Activated T-cell treated with anti-CD3 and anti-CD28 coated beads, Interleukin-2, amount 50 U/mL, for 4 hours (primary cell): ENCODE results near the gene HMCN1. TPM values are rescaled to one million over a fixed set of nuclear protein-coding genes. Genes with fewer than 3 reads are reported as not detected.

Source experiments
- ATAC-seq, 2 donors: fragments of 200-7000 bp; cut with Tn5 transposase; one replicate each; pipeline ENCODE4 v1.10.0; 2021
- DNase-seq: peaks from one replicate; pipeline ENCODE4 v3.0.0-alpha.2; 2020
- H3K27me3 Mint-ChIP-seq: one replicate; pipeline ENCODE4 v1.8.0; 2021; ENCODE audit warnings: low read depth, mixed read lengths
- H3K36me3 Mint-ChIP-seq: one replicate; pipeline ENCODE4 v1.8.0; 2022; ENCODE audit warnings: mixed read lengths; ENCODE audit not compliant: insufficient read depth
- H3K4me1 Mint-ChIP-seq: one replicate; pipeline ENCODE4 v1.8.0; 2021; ENCODE audit warnings: low read depth, mixed read lengths
- H3K4me3 Mint-ChIP-seq: one replicate; pipeline ENCODE4 v1.8.0; 2021; ENCODE audit warnings: mild to moderate bottlenecking, moderate library complexity, mixed read lengths
- H3K9me3 Mint-ChIP-seq: one replicate; pipeline ENCODE4 v1.8.0; 2021; ENCODE audit warnings: mixed read lengths
- total RNA-seq, 3 donors: library from RNA; stranded (reverse); gene quantifications; one replicate each; pipeline ENCODE4 v1.2.1, GENCODE V29; 2021

The HMCN1 gene
- total RNA-seq, 3 donors from 2014 or later, result under 0.01 to 0.03 (median 0.03) TPM

GRCh38 chr1:185835191-185835590, 101.0 kb downstream of the HMCN1 start:
- ATAC-seq (no peak), DNase-seq (no peak)
- Mint-ChIP-seq H3K4me3 (no peak overlapping the region), H3K9me3 (no peaks in the 10 kb centered on the region), H3K27me3 (peaks cover 6% of the 10 kb centered on the region), H3K36me3 (no peaks in the 10 kb centered on the region), H3K4me1 (no peaks in the 10 kb centered on the region)

- no peaks in the 10 kb centered on the region for H3K4me1 Mint-ChIP-seq
- no peaks in the 10 kb centered on the region for H3K27me3 Mint-ChIP-seq
- H3K9me3 Mint-ChIP-seq, result no peaks in the 10 kb centered on the region
- H3K4me3 Mint-ChIP-seq, result no peak overlapping the region
- DNase-seq (no peak), ATAC-seq (no peak)
- no peaks in the 10 kb centered on the region for H3K36me3 Mint-ChIP-seq
Measured at GRCh38 chr1:185837711-185838110, 103.5 kb downstream of the HMCN1 start.

- DNase-seq (no peak), ATAC-seq (no peak)
- H3K4me3 Mint-ChIP-seq, result no peak overlapping the region
- no peaks in the 10 kb centered on the region for H3K9me3 Mint-ChIP-seq
- H3K36me3 Mint-ChIP-seq, result no peaks in the 10 kb centered on the region
- H3K27me3 Mint-ChIP-seq, result no peaks in the 10 kb centered on the region
- no peaks in the 10 kb centered on the region for H3K4me1 Mint-ChIP-seq
Measured at GRCh38 chr1:185838111-185838510, 103.9 kb downstream of the HMCN1 start.

DNA sequence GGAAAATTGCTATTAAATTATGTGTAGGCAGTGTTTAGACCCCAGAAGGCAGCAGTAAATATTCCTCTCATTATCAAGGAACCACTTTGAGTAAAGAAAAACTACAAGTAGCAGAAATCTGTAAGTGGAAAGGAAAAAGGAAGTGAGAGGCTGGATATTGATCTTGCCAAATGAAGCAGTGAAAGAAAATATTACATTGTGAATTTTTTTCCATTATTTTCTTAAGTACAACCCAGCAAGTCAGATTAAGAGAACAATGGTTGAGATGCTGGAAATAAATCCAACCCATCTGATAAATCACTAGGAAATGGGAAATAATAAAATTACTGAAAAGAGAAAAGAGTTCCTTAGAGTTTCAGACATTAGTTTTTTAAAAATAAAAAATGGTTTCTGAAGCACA, 106.7 kb downstream of the HMCN1 start:
- ATAC-seq, result no peak
- Mint-ChIP-seq H3K4me1 (no peaks in the 10 kb centered on the region), H3K36me3 (no peaks in the 10 kb centered on the region), H3K9me3 (no peaks in the 10 kb centered on the region), H3K27me3 (no peaks in the 10 kb centered on the region), H3K4me3 (no peak overlapping the region)
- DNase-seq, result no peak

GRCh38 chr1:185843297-185843869, 109.2 kb downstream of the HMCN1 start:
- Mint-ChIP-seq H3K36me3 (no peaks in the 10 kb centered on the region), H3K27me3 (no peaks in the 10 kb centered on the region), H3K9me3 (no peaks in the 10 kb centered on the region), H3K4me1 (no peaks in the 10 kb centered on the region), H3K4me3 (no peak overlapping the region)
- DNase-seq (no peak), ATAC-seq (no peak)

- no peaks in the 10 kb centered on the region for H3K4me1 Mint-ChIP-seq
- H3K4me3 Mint-ChIP-seq, result no peak overlapping the region
- DNase-seq (no peak), ATAC-seq (no peak)
- H3K36me3 Mint-ChIP-seq, result no peaks in the 10 kb centered on the region
- H3K27me3 Mint-ChIP-seq, result no peaks in the 10 kb centered on the region
- no peaks in the 10 kb centered on the region for H3K9me3 Mint-ChIP-seq
Measured at GRCh38 chr1:185843986-185844385, 109.8 kb downstream of the HMCN1 start.

GRCh38 chr1:185846672-185847444, 112.7 kb downstream of the HMCN1 start:
- H3K27me3 Mint-ChIP-seq, result no peaks in the 10 kb centered on the region
- no peaks in the 10 kb centered on the region for H3K4me1 Mint-ChIP-seq
- no peak overlapping the region for H3K4me3 Mint-ChIP-seq
- ATAC-seq (no peak), DNase-seq (no peak)
- H3K36me3 Mint-ChIP-seq, result no peaks in the 10 kb centered on the region
- no peaks in the 10 kb centered on the region for H3K9me3 Mint-ChIP-seq

GRCh38 chr1:185849014-185849413, 114.8 kb downstream of the HMCN1 start:
- no peaks in the 10 kb centered on the region for H3K4me1 Mint-ChIP-seq
- no peaks in the 10 kb centered on the region for H3K9me3 Mint-ChIP-seq
- peaks cover 6% of the 10 kb centered on the region for H3K27me3 Mint-ChIP-seq
- ATAC-seq (no peak), DNase-seq (no peak)
- no peak overlapping the region for H3K4me3 Mint-ChIP-seq
- H3K36me3 Mint-ChIP-seq, result no peaks in the 10 kb centered on the region

- no peak for ATAC-seq
- DNase-seq, result no peak
- H3K4me3 Mint-ChIP-seq, result no peak overlapping the region
- H3K9me3 Mint-ChIP-seq, result no peaks in the 10 kb centered on the region
- H3K36me3 Mint-ChIP-seq, result no peaks in the 10 kb centered on the region
- H3K27me3 Mint-ChIP-seq, result peaks cover 6% of the 10 kb centered on the region
- H3K4me1 Mint-ChIP-seq, result no peaks in the 10 kb centered on the region
Measured at GRCh38 chr1:185850366-185850765, 116.2 kb downstream of the HMCN1 start.

- no peaks in the 10 kb centered on the region for H3K36me3 Mint-ChIP-seq
Measured at GRCh38 chr1:185853739-185854138, 119.5 kb downstream of the HMCN1 start.

GRCh38 chr1:185856482-185856881, 122.3 kb downstream of the HMCN1 start:
- H3K27me3 Mint-ChIP-seq, result peaks cover 6% of the 10 kb centered on the region
- H3K9me3 Mint-ChIP-seq, result no peaks in the 10 kb centered on the region
- no peaks in the 10 kb centered on the region for H3K36me3 Mint-ChIP-seq
- no peak overlapping the region for H3K4me3 Mint-ChIP-seq
- ATAC-seq (no peak), DNase-seq (no peak)
- no peaks in the 10 kb centered on the region for H3K4me1 Mint-ChIP-seq

More at GRCh38 chr1:185853739-185854138, 119.5 kb downstream of the HMCN1 start:
- Mint-ChIP-seq H3K4me1 (no peaks in the 10 kb centered on the region), H3K27me3 (peaks cover 6% of the 10 kb centered on the region), H3K4me3 (no peak overlapping the region), H3K9me3 (no peaks in the 10 kb centered on the region)
- ATAC-seq (no peak), DNase-seq (no peak)

- ATAC-seq (no peak), DNase-seq (no peak)
- Mint-ChIP-seq H3K9me3 (no peaks in the 10 kb centered on the region), H3K4me3 (no peak overlapping the region), H3K4me1 (no peaks in the 10 kb centered on the region), H3K36me3 (no peaks in the 10 kb centered on the region), H3K27me3 (peaks cover 6% of the 10 kb centered on the region)
Measured at GRCh38 chr1:185857442-185857841, 123.3 kb downstream of the HMCN1 start.

DNA sequence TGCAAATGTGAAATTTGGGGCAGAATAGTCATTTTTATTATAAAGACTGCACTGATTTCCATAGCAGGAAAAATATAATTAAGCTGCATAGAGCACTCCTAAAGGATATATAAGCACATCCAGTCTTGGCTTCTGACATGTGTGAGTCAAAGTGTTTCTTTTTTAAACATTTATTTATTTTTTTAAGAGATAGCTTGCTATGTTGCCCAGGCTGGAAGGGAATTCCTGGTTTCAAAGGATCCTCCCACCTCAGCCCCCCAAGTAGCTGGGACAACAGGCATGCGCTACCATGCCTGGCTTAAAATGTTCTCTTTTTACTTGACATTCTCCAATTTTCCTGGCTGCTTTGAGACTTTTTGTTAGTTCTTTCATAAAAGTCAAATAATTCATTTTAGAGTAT, 126.1 kb downstream of the HMCN1 start:
- H3K36me3 Mint-ChIP-seq, result no peaks in the 10 kb centered on the region
- no peak overlapping the region for H3K4me3 Mint-ChIP-seq
- no peaks in the 10 kb centered on the region for H3K4me1 Mint-ChIP-seq
- H3K9me3 Mint-ChIP-seq, result no peaks in the 10 kb centered on the region
- ATAC-seq (no peak), DNase-seq (no peak)
- H3K27me3 Mint-ChIP-seq, result no peaks in the 10 kb centered on the region

- DNase-seq, result no peak
- Mint-ChIP-seq H3K4me3 (no peak overlapping the region), H3K27me3 (no peaks in the 10 kb centered on the region), H3K36me3 (no peaks in the 10 kb centered on the region), H3K4me1 (no peaks in the 10 kb centered on the region), H3K9me3 (no peaks in the 10 kb centered on the region)
- no peak for ATAC-seq
Measured at GRCh38 chr1:185860859-185861258, 126.7 kb downstream of the HMCN1 start.

DNA sequence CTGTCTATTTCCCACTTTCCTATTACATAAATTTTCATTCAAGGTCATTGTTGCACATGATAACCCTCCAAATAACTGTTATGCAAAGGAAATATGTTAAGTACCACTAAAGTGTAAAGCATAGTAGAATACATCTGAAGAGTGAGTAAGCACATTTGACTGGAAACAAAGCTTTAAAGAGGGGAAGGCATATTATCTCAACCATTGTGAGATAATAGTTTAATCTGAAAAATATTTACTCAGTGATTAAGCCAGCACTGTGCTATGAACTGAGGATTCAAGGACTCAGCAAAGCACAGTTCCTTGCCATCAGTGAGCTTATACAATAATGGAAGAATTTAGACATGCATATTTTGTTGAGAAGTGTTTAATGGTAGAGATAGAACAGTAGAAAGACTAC, 127.4 kb downstream of the HMCN1 start:
- no peak for DNase-seq
- ATAC-seq, result no peak
- H3K36me3 Mint-ChIP-seq, result no peaks in the 10 kb centered on the region
- H3K9me3 Mint-ChIP-seq, result no peaks in the 10 kb centered on the region
- no peaks in the 10 kb centered on the region for H3K4me1 Mint-ChIP-seq
- no peaks in the 10 kb centered on the region for H3K27me3 Mint-ChIP-seq
- no peak overlapping the region for H3K4me3 Mint-ChIP-seq
